Measurements from ENCODE around the gene TBCC.

Gene TBCC

DNA sequence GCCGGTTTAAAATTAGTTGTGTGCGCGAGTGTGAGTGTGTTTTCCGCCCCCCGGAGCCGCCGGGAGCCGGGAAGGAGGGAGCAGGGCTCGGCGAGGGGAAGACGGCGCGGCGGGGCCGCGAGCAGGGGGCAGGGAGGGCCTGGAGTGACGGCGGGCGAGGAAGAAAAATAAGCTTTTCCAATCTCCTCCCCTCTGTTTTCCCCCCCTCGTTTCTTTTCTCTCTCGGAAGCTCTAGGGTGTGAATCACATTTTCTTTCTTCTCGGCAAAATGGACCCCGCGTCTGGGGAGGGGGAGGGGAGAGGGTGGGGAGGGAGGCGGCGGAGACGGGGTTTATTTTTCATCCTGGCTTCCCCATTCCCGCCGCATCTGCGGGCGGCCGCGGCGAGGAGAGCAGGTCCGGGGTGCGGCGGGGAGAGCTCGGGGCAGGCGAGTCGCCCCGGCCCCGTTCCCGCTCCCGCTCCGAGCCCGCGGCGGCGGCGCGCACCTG is 36.8 kb upstream of the TBCC start:
- Histone ChIP-seq H2AFZ (ENCODE audit: low read depth, low read length) (no peak overlapping the region), H3K9ac (ENCODE audit: low read length) (peak overlapping the region; percentile 93), H3K27me3 (ENCODE audit: low read depth, low read length) (no peaks in the 10 kb centered on the region), H4K20me1 (ENCODE audit: insufficient read depth, low read length) (no peaks in the 10 kb centered on the region), H3K4me1 (ENCODE audit: low read length) (peaks cover 41% of the 10 kb centered on the region), H3K36me3 (replicated peaks; ENCODE audit: low read depth, low read length) (peaks cover 4% of the 10 kb centered on the region), H3K79me2 (ENCODE audit: low read length) (peaks cover 52% of the 10 kb centered on the region), H3K4me3 (ENCODE audit: low read length) (peak overlapping the region; percentile 80), H3K27ac (ENCODE audit: low read length) (peak overlapping the region; percentile 85), H3K9me3 (ENCODE audit: insufficient read depth, low read length) (no peaks in the 10 kb centered on the region), H3K4me2 (ENCODE audit: low read length) (peak overlapping the region; percentile 77)
- no peak for TF ChIP-seq EZH2phosphoT487 (IDR thresholded peaks at IDR 0.05; ENCODE audit: low read depth)
- TF ChIP-seq, protein P1, sequence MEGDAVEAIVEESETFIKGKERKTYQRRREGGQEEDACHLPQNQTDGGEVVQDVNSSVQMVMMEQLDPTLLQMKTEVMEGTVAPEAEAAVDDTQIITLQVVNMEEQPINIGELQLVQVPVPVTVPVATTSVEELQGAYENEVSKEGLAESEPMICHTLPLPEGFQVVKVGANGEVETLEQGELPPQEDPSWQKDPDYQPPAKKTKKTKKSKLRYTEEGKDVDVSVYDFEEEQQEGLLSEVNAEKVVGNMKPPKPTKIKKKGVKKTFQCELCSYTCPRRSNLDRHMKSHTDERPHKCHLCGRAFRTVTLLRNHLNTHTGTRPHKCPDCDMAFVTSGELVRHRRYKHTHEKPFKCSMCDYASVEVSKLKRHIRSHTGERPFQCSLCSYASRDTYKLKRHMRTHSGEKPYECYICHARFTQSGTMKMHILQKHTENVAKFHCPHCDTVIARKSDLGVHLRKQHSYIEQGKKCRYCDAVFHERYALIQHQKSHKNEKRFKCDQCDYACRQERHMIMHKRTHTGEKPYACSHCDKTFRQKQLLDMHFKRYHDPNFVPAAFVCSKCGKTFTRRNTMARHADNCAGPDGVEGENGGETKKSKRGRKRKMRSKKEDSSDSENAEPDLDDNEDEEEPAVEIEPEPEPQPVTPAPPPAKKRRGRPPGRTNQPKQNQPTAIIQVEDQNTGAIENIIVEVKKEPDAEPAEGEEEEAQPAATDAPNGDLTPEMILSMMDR (IDR thresholded peaks at IDR 0.05; ENCODE audit: low read depth, low read length): no peak

GRCh38 chr6:42781796-42782688 is 36.1 kb upstream of the TBCC start, which contains the start of gene BICRAL:
Gene BICRAL (plus strand): TSS chr6:42782052. CDS start chr6:42822023, 39,971 bp downstream.
- no peaks in the 10 kb centered on the region for H3K9me3 ChIP-seq (ENCODE audit: insufficient read depth, low read length)
- peaks cover 48% of the 10 kb centered on the region for H3K4me1 ChIP-seq (ENCODE audit: low read length)
- H3K4me3 ChIP-seq (ENCODE audit: low read length): peak within 1 kb of the TSS; percentile 80
- no peaks in the 10 kb centered on the region for H3K27me3 ChIP-seq (ENCODE audit: low read depth, low read length)
- no peak for TF ChIP-seq EZH2phosphoT487 (IDR thresholded peaks at IDR 0.05; ENCODE audit: low read depth)
- TF ChIP-seq, protein P1 (IDR thresholded peaks at IDR 0.05; ENCODE audit: low read depth, low read length): no peak
- peak within 1 kb of the TSS; percentile 93 for H3K9ac ChIP-seq (ENCODE audit: low read length)
- H3K79me2 ChIP-seq (ENCODE audit: low read length): peaks cover 46% of the 10 kb centered on the region
- peak within 1 kb of the TSS; percentile 77 for H3K4me2 ChIP-seq (ENCODE audit: low read length)
- H3K27ac ChIP-seq (ENCODE audit: low read length): peak within 1 kb of the TSS; percentile 85
- H2AFZ ChIP-seq (ENCODE audit: low read depth, low read length): no peak within 1 kb of the TSS
- H3K36me3 ChIP-seq (replicated peaks; ENCODE audit: low read depth, low read length): peaks cover 4% of the 10 kb centered on the region
- no peaks in the 10 kb centered on the region for H4K20me1 ChIP-seq (ENCODE audit: insufficient read depth, low read length)

- peak overlapping the region; percentile 93 for H3K9ac ChIP-seq (ENCODE audit: low read length)
- peaks cover 40% of the 10 kb centered on the region for H3K79me2 ChIP-seq (ENCODE audit: low read length)
- peak overlapping the region; percentile 85 for H3K27ac ChIP-seq (ENCODE audit: low read length)
- H3K27me3 ChIP-seq (ENCODE audit: low read depth, low read length): no peaks in the 10 kb centered on the region
- H3K4me3 ChIP-seq (ENCODE audit: low read length): peak overlapping the region; percentile 80
- peaks cover 4% of the 10 kb centered on the region for H3K36me3 ChIP-seq (replicated peaks; ENCODE audit: low read depth, low read length)
- no peaks in the 10 kb centered on the region for H3K9me3 ChIP-seq (ENCODE audit: insufficient read depth, low read length)
- peaks cover 53% of the 10 kb centered on the region for H3K4me1 ChIP-seq (ENCODE audit: low read length)
- no peaks in the 10 kb centered on the region for H4K20me1 ChIP-seq (ENCODE audit: insufficient read depth, low read length)
- H3K4me2 ChIP-seq (ENCODE audit: low read length): peak overlapping the region; percentile 54
- TF ChIP-seq, protein P1 (IDR thresholded peaks at IDR 0.05; ENCODE audit: low read depth, low read length): no peak
- TF ChIP-seq EZH2phosphoT487 (IDR thresholded peaks at IDR 0.05; ENCODE audit: low read depth): no peak
- no peak overlapping the region for H2AFZ ChIP-seq (ENCODE audit: low read depth, low read length)
These were observed 35.6 kb upstream of the TBCC start for GRCh38 chr6:42781546-42781795.

DNA sequence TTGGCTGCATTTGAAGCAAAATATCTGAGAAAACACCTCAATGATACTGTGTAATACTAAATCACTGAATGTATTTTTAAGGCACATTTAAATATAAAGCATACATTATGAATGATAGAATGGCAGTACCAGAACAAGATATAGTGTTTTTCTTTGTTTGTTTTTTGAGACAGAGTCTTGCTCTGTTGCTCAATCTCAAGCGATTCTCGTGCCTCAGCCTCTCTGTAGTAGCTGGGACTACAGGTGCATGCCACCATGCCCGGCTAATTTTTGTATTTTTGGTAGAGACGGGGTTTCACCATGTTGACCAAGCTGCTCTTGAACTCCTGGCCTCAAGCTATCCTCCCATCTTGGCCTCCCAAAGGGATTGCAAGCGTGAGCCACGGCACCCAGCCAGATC is 33.6 kb upstream of the TBCC start:
- Histone ChIP-seq H3K4me1 (ENCODE audit: low read length) (peaks cover 68% of the 10 kb centered on the region), H3K9me3 (ENCODE audit: insufficient read depth, low read length) (no peaks in the 10 kb centered on the region), H3K36me3 (replicated peaks; ENCODE audit: low read depth, low read length) (no peaks in the 10 kb centered on the region), H3K4me2 (ENCODE audit: low read length) (no peak overlapping the region), H2AFZ (ENCODE audit: low read depth, low read length) (no peak overlapping the region), H3K9ac (ENCODE audit: low read length) (no peak overlapping the region), H3K27me3 (ENCODE audit: low read depth, low read length) (no peaks in the 10 kb centered on the region), H3K4me3 (ENCODE audit: low read length) (no peak overlapping the region), H4K20me1 (ENCODE audit: insufficient read depth, low read length) (no peaks in the 10 kb centered on the region), H3K27ac (ENCODE audit: low read length) (no peak overlapping the region), H3K79me2 (ENCODE audit: low read length) (peaks cover 21% of the 10 kb centered on the region)
- TF ChIP-seq, protein P1 (IDR thresholded peaks at IDR 0.05; ENCODE audit: low read depth, low read length): no peak
- no peak for TF ChIP-seq EZH2phosphoT487 (IDR thresholded peaks at IDR 0.05; ENCODE audit: low read depth)

Data from OCI-LY3 (cell line).